Natural killer cell (primary cell): ENCODE measurements around the gene MEF2D. TPM values are rescaled to one million over a fixed set of nuclear protein-coding genes. Genes with fewer than 3 reads are reported as not detected.

Experiments
- ATAC-seq, 3 donors: fragments of 150-1000 bp in 2 of 3; fragments of 200-7000 bp in 1 of 3; cut with Tn5 transposase; 1 replicate in 1 of 3; 2 replicates in 2 of 3; pipeline ENCODE4 v1.10.0; 2021; ENCODE audit warnings: mild to moderate bottlenecking in 2 of 3, moderate library complexity in 2 of 3
- DNase-seq, 2 donors: peaks; one replicate each; pipeline versions ENCODE4 v3.0.0 to v3.0.0-alpha.2; 2013 to 2021; ENCODE audit warnings: mixed read lengths in 1 of 2
- H3K27ac ChIP-seq: one replicate; pipeline ENCODE4 v1.5.1; 2013; ENCODE audit warnings: mild to moderate bottlenecking, low read length
- H3K27me3 ChIP-seq: one replicate; pipeline ENCODE4 v1.6.1; 2013; ENCODE audit warnings: low read length; ENCODE audit not compliant: control insufficient read depth, insufficient read depth
- H3K36me3 ChIP-seq: one replicate; pipeline ENCODE4 v1.6.1; 2013; ENCODE audit warnings: low read length; ENCODE audit not compliant: control insufficient read depth, insufficient read depth
- H3K4me1 ChIP-seq: one replicate; pipeline ENCODE4 v1.6.1; 2013; ENCODE audit warnings: low read length; ENCODE audit not compliant: control insufficient read depth, insufficient read depth
- H3K4me3 ChIP-seq: one replicate; pipeline ENCODE4 v1.5.1; 2013; ENCODE audit warnings: low read length
- H3K9me3 ChIP-seq: one replicate; pipeline ENCODE4 v1.6.1; 2013; ENCODE audit warnings: low read length; ENCODE audit not compliant: control insufficient read depth, insufficient read depth
- H3K27ac Mint-ChIP-seq, 2 donors: one replicate each; pipeline ENCODE4 v1.8.0; 2022; ENCODE audit warnings: mild to moderate bottlenecking in 2 of 2, mixed read lengths in 2 of 2, moderate library complexity in 1 of 2
- H3K27me3 Mint-ChIP-seq, 2 donors: one replicate each; pipeline ENCODE4 v1.8.0; 2022; ENCODE audit warnings: low read depth in 2 of 2, mixed read lengths in 2 of 2
- H3K36me3 Mint-ChIP-seq: one replicate; pipeline ENCODE4 v1.8.0; 2022; ENCODE audit warnings: mixed read lengths
- H3K4me1 Mint-ChIP-seq, 2 donors: one replicate each; pipeline ENCODE4 v1.8.0; 2022; ENCODE audit warnings: mixed read lengths in 2 of 2
- H3K4me3 Mint-ChIP-seq: one replicate; pipeline ENCODE4 v1.8.0; 2022; ENCODE audit warnings: mild to moderate bottlenecking, moderate library complexity, mixed read lengths
- H3K9me3 Mint-ChIP-seq, 2 donors: one replicate each; pipeline ENCODE4 v1.8.0; 2022; ENCODE audit warnings: mixed read lengths in 2 of 2
- CTCF ChIP-seq: fragments of 200-600 bp; IDR thresholded peaks from one replicate; pipeline ENCODE4 v1.8.0; 2022; ENCODE audit warnings: antibody characterized with exemption
- WGBS: methylation state at CpG from one replicate; pipeline ENCODE4 v1.1.7; 2013; ENCODE audit warnings: missing lambda C conversion rate; ENCODE audit not compliant: insufficient coverage; 5-methylcytosine and 5-hydroxymethylcytosine counted together
- intact Hi-C: fragments of 100-400 bp; cut with micrococcal nuclease; formaldehyde crosslinking; loops from one replicate; pipeline ENCODE4 v1.14.2; 2022
- total RNA-seq, 4 donors: library from RNA; stranded (reverse); fragments of 120-200 nt in 1 of 4; gene quantifications; one replicate each; pipeline versions ENCODE4 v1.2.3 to v1.2.4, GENCODE V29; 2013 to 2022

Gene MEF2D
- total RNA-seq, 3 donors from 2014 or later (not counting 1 experiment from before 2014, with no cell fraction given) = 232 to 298 (median 284) TPM

DNA sequence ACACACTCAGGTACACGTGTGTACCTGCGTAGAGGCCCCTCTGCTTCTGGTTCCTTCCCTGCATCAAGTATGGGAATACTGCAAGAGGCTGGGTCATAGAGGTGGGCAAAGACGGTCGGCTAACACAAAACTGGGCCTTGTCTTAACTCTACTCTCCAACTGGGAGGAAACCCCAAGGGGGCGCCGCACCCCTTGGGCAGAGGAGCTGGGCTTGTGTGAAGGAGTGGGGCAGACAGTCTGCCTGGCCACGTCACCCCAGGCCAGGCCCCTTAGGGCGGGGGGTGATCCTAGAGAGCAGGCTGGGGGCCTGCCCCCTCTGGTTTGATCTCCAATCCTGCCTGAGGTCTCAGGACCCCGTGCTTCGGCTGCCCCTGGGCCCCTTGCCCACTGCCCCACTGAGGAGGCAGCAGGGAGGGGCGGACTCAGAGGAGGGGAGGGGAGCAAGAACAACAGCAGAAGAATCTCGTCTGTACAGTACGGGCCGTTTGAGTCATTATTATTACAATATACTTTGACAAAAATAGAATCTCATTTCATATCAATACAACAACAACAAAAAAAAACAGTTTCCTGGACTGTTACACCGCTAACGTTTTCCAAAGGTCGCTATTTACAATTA is 34.7 kb downstream of the MEF2D start:
- Mint-ChIP-seq H3K4me3 (peak overlapping the region; percentile 3), H3K36me3 (no peaks in the 10 kb centered on the region), H3K27me3 (no peaks in the 10 kb centered on the region), H3K4me1 (peaks cover 21 to 41% of the 10 kb centered on the region in 2 donors), H3K27ac (peak overlapping the region; percentile 26 to 61), H3K9me3 (no peaks in the 10 kb centered on the region)
- H3K36me3 ChIP-seq = peaks cover 60% of the 10 kb centered on the region
- H3K4me3 ChIP-seq = no peak overlapping the region
- no peaks in the 10 kb centered on the region for H3K27me3 ChIP-seq
- intact Hi-C loops = no loop called here
- no peak for TF ChIP-seq CTCF
- H3K4me1 ChIP-seq = no peaks in the 10 kb centered on the region
- DNase-seq (no peak), ATAC-seq (peak in 2 of 3 donors; percentile 20 to 30)
- 91% methylated on average over 15 of the region's 17 CpGs for WGBS
- H3K9me3 ChIP-seq = no peaks in the 10 kb centered on the region
- H3K27ac ChIP-seq = no peak overlapping the region

DNA sequence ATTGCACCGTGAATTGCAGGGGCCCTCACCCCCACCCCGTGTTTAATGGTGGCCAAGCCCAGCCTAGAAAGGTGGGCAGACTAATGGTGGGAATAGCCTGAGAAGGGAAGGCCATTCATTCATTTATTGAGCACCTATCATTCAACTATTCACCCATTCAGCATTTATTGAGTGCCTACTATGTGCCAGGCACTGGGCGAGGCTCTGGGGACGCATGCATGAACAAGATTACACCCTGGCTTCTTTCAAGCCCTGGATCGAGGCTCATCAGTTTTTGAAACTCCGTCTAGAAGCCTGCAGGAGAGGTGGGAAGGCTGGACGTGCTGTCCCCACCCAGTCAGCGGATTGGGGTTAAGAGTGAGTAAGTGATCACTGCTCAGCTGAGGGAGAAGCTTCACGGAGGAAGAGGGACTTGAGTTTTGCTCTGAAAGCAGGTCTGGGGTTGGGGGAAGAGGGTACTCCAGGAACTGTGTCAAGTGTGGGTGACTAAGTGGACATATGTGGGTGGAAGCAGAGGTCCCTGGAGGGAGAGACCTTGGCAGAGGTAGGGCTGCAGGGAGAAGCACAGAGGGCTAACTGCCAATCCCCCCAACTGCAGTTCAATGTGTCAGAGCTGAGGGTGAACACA is 35.6 kb downstream of the MEF2D start:
- no peak overlapping the region for H3K27ac ChIP-seq
- no peaks in the 10 kb centered on the region for H3K36me3 Mint-ChIP-seq
- no peaks in the 10 kb centered on the region for H3K27me3 Mint-ChIP-seq
- H3K27ac Mint-ChIP-seq = peak overlapping the region; percentile 26 to 61
- H3K4me1 ChIP-seq = no peaks in the 10 kb centered on the region
- ATAC-seq (no peak), DNase-seq (no peak)
- H3K36me3 ChIP-seq = peaks cover 53% of the 10 kb centered on the region
- intact Hi-C loops = no loop called here
- H3K4me3 ChIP-seq = no peak overlapping the region
- WGBS = 92% methylated on average over 9 of the region's 9 CpGs
- H3K27me3 ChIP-seq = no peaks in the 10 kb centered on the region
- TF ChIP-seq CTCF = no peak
- no peaks in the 10 kb centered on the region for H3K9me3 Mint-ChIP-seq
- no peaks in the 10 kb centered on the region for H3K9me3 ChIP-seq
- peaks cover 21 to 41% of the 10 kb centered on the region in 2 donors for H3K4me1 Mint-ChIP-seq
- H3K4me3 Mint-ChIP-seq = no peak overlapping the region

DNA sequence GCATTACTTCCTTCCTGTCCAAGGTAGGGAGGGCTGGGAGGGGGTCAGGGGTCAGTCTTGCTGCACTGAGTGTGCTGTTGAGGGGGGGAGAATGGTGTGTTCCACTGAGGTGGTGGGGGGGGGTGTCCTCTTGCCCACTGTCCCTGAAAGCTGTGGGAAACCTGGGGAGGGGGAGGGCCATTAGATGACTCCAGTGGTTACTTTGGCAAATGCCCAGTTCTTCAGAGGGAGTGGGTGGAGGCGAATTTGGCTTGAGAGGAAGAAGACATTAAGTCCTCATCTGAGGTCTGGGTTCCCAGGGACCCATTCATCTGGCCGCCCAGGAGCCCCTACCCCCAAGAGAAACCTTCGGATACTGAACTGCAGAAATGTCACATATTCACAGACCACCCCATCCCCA is 36.2 kb downstream of the MEF2D start:
- H3K36me3 Mint-ChIP-seq = no peaks in the 10 kb centered on the region
- Histone ChIP-seq H3K27me3 (no peaks in the 10 kb centered on the region), H3K27ac (no peak overlapping the region), H3K4me1 (no peaks in the 10 kb centered on the region), H3K4me3 (no peak overlapping the region), H3K9me3 (no peaks in the 10 kb centered on the region), H3K36me3 (peaks cover 47% of the 10 kb centered on the region)
- TF ChIP-seq CTCF = no peak
- peak overlapping the region; percentile 31 to 61 for H3K27ac Mint-ChIP-seq
- DNase-seq = no peak
- H3K4me3 Mint-ChIP-seq = no peak overlapping the region
- H3K4me1 Mint-ChIP-seq = peaks cover 21 to 41% of the 10 kb centered on the region in 2 donors
- 91% methylated on average over 3 of the region's 3 CpGs for WGBS
- ATAC-seq = no peak
- H3K9me3 Mint-ChIP-seq = no peaks in the 10 kb centered on the region
- intact Hi-C loops = no loop called here
- no peaks in the 10 kb centered on the region for H3K27me3 Mint-ChIP-seq
